Activated T-helper 1 cell treated with Interleukin-2 at 50 U/mL for 16 hours (primary cell): Measurements from ENCODE around the gene CACNA1D.
"Not testable (repeated sequence)": the region's sequence is repeated elsewhere in the genome, so short reads cannot be mapped to it uniquely, and the experiment has no call there.

Experiments used
- DNase-seq: peaks from one replicate; pipeline ENCODE4 v3.0.0-alpha.2; 2020; ENCODE audit warnings: low read depth

CACNA1D gene

GRCh38 chr3:53616971-53617892 lies 122.8 kb downstream of the CACNA1D start:
- DNase-seq = no peak

GRCh38 chr3:53617893-53618523 lies 123.6 kb downstream of the CACNA1D start:
- no peak for DNase-seq

- no peak for DNase-seq
Observed at GRCh38 chr3:53618524-53618906, 124.1 kb downstream of the CACNA1D start.

- DNase-seq = no peak
Observed at GRCh38 chr3:53618936-53619335, 124.5 kb downstream of the CACNA1D start.

- DNase-seq = no peak
Observed at GRCh38 chr3:53624061-53624857, 129.8 kb downstream of the CACNA1D start.

- DNase-seq = no peak
Observed at GRCh38 chr3:53626876-53627275, 132.5 kb downstream of the CACNA1D start.

GRCh38 chr3:53628536-53629401 lies 134.4 kb downstream of the CACNA1D start:
- no peak for DNase-seq

- no peak for DNase-seq
Observed at GRCh38 chr3:53629402-53629723, 135.0 kb downstream of the CACNA1D start.

- DNase-seq = no peak
Observed at GRCh38 chr3:53630547-53630946, 136.1 kb downstream of the CACNA1D start.

- no peak for DNase-seq
Observed at GRCh38 chr3:53633197-53633787, 138.9 kb downstream of the CACNA1D start.

GRCh38 chr3:53635041-53635440 lies 140.6 kb downstream of the CACNA1D start:
- DNase-seq = no peak

- DNase-seq = not testable (repeated sequence)
Observed at GRCh38 chr3:53638806-53639205, 144.4 kb downstream of the CACNA1D start.

- no peak for DNase-seq
Observed at GRCh38 chr3:53641397-53641796, 147.0 kb downstream of the CACNA1D start.

- no peak for DNase-seq
Observed at GRCh38 chr3:53642211-53642610, 147.8 kb downstream of the CACNA1D start.

GRCh38 chr3:53643757-53644156 lies 149.3 kb downstream of the CACNA1D start:
- no peak for DNase-seq

GRCh38 chr3:53645754-53646153 lies 151.3 kb downstream of the CACNA1D start:
- DNase-seq = no peak

- DNase-seq = no peak
Observed at GRCh38 chr3:53646723-53647122, 152.3 kb downstream of the CACNA1D start.

- no peak for DNase-seq
Observed at GRCh38 chr3:53649816-53650215, 155.4 kb downstream of the CACNA1D start.

- no peak for DNase-seq
Observed at GRCh38 chr3:53650424-53650823, 156.0 kb downstream of the CACNA1D start.

GRCh38 chr3:53650928-53651661 lies 156.7 kb downstream of the CACNA1D start:
- no peak for DNase-seq

GRCh38 chr3:53651927-53652326 lies 157.5 kb downstream of the CACNA1D start:
- no peak for DNase-seq
